SIG-M5 (cell line): ENCODE measurements around the gene KIR3DL3.
"Not testable (repeated sequence)": the region's sequence is repeated elsewhere in the genome, so short reads cannot be mapped to it uniquely, and the experiment has no call there.

Source experiments
- DNase-seq: peaks from one replicate; lab custom pipeline; 2025; lab: John Stamatoyannopoulos, UW

The KIR3DL3 gene

DNA sequence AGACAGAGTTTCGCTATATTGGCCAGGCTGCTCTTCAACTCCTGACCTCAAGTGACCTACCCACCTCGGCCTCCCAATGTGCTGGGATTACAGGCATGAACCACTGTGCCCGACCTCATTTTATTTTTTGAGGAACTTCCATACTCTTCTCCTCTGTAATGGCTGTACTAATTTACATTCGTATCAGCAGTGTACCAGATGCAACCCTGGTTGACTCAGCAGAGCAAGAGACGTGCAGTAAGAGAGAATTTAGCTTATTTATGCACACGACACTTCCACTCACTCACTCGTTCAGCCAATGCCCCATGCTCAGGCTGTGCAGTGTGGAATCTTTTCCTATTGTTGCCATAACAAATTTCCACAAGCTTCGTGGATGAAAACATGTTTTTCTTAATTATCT lies 6.9 kb downstream of the KIR3DL3 start:
- DNase-seq = no peak

DNA sequence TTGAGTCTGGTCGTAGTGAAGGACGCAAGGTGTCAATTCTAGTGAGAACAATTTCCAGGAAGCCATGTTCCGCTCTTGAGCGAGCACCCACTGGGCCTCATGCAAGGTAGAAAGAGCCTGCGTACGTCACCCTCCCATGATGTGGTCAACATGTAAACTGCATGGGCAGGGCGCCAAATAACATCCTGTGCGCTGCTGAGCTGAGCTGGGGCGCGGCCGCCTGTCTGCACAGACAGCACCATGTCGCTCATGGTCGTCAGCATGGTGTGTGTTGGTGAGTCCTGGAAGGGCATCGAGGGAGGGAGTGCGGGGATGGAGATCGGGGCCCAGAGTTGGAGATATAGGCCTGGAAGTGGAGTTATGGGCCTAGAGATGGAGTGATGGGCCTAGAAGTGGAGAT lies 14.1 kb downstream of the KIR3DL3 start, which contains the start of gene KIR2DL3:
Gene KIR2DL3 (plus strand): TSS at position 208 of the 400 bp plus-strand sequence. CDS start 33 bp downstream, at position 241.
- DNase-seq = not testable (repeated sequence)

DNA sequence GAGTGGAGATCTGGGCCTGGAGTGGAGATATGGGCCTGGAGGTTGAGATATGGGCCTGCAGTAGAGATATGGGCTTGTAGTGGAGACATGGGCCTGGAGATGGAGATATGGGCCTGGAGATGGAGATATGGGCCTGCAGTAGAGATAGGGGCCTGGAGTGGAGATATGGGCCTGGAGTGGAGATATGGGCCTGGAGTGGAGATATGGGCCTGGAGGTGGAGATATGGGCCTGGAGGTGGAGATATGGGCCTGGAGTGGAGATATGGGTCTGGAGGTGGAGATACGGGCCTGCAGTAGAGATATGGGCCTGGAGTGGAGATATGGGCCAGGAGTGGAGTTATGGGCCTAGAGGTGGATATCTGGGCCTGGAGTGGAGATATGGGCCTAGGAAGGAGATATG lies 14.5 kb downstream of the KIR3DL3 start:
- DNase-seq = no peak

DNA sequence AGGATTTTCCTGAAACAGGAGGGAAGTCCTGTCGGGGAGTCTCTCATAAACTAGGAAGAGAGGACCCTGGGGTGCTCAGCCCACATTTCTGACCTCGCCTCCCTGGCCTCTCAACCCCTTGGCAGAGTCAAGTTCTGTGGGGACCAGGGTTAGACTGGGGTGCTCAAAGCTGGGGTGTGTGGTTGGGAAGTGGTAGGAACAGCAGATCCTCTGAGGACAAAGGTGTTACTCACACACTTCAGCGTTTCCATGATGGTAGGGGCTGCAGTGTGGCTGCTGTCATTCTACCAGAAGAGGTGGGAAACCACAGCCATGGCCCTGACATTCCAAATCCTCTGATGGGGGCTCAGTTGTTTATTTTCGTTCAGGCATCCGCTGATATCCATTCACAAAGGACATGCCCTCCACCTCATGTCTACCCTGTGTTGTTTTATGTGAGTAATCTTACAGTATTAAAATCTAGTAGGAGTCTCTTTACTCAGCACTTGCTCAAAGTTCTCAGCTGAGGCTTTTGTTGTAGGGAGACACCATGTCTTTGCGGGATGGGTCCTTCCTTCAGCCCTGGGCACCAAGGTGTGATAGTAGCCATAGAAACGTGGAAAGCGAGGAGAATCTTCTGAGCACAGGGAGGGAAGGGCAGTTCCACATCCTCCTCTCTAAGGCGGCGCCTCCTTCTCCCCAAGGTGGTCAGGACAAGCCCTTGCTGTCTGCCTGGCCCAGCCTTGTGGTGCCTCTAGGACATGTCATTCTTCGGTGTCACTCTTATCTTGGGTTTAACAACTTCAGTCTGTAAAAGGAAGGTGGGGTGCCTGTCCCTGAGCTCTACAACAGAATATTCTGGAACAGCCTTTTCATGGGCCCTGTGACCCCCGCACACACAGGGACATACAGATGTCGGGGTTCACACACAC lies 15.6 kb downstream of the KIR3DL3 start:
- DNase-seq = no peak

DNA sequence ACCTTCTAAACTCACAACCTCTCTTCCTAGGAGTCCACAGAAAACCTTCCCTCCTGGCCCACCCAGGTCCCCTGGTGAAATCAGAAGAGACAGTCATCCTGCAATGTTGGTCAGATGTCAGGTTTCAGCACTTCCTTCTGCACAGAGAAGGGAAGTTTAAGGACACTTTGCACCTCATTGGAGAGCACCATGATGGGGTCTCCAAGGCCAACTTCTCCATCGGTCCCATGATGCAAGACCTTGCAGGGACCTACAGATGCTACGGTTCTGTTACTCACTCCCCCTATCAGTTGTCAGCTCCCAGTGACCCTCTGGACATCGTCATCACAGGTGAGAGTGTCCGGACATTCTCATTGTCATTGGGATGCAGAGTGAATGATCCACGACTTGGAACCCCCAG lies 17.7 kb downstream of the KIR3DL3 start:
- not testable (repeated sequence) for DNase-seq

DNA sequence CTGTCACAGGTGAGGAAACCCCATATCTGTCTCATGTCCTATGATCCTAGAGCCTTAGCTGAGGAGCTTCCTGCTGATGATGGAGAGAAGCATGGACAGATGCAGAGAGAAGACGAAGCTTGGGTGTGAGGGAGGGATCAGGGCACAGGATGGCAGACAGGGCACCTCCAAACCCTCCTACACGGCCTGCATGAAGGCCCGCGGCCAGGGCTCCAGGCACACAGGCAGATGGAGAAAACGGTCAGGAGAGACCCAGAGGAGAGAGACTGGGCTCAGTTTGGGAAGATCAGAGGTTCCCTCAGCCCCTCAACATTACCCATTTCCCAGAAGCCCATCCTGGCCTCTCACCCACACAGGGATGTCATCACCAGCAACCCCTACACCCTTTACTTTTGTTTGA lies 19.8 kb downstream of the KIR3DL3 start:
- DNase-seq = not testable (repeated sequence)

DNA sequence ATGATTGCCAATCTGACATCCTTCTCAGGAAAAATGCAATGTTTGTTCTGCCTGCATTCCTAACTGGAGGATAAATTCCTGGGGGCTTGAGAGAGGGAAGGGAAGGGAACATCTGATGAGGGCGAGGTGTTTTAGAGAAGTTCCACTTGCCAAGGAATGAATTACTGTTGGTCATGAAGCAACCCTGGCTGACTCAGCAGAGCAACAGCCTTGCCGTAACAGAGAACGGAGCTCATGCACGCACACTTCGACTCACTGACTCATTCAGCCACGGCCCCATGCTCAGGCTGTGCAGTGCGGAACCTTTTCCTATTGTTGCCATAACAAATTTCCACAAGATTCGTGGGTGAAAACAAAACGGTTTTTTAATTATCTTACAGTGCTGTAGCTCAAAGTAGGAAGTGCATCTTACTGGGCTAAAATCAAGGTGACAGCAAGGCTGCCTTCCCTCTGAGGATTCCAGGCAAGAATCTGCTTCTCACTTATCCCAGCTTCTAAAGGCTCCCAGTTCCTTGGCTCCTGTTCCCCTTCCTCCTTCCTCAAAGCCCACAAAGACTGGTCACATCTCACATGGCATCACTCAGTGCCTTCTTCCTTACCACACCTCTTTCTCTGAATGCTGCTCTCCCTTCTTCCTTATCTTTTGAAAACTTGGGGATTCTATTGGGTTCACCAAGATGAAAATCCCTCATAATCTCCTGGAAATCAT lies 23.5 kb downstream of the KIR3DL3 start:
- peak; percentile 22 for DNase-seq

DNA sequence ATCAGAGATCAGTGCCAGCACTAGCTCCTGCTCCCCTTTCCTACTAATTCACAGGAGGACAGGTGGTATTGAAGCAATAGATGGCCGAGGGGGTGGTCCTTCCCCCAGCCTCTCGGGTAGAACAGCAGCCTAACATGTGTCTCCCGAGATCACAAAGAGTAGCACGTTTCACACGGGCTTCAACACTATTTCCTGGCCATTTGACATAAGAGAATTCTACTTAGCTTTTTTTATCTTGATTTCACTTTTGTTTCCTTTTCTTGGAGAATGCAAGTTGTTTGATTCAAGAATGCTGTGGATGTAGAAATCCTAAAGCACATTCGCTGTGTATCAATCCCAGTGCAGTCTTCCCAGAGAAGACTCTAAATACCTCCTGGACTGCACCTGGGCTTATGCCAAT lies 26.0 kb downstream of the KIR3DL3 start:
- not testable (repeated sequence) for DNase-seq

DNA sequence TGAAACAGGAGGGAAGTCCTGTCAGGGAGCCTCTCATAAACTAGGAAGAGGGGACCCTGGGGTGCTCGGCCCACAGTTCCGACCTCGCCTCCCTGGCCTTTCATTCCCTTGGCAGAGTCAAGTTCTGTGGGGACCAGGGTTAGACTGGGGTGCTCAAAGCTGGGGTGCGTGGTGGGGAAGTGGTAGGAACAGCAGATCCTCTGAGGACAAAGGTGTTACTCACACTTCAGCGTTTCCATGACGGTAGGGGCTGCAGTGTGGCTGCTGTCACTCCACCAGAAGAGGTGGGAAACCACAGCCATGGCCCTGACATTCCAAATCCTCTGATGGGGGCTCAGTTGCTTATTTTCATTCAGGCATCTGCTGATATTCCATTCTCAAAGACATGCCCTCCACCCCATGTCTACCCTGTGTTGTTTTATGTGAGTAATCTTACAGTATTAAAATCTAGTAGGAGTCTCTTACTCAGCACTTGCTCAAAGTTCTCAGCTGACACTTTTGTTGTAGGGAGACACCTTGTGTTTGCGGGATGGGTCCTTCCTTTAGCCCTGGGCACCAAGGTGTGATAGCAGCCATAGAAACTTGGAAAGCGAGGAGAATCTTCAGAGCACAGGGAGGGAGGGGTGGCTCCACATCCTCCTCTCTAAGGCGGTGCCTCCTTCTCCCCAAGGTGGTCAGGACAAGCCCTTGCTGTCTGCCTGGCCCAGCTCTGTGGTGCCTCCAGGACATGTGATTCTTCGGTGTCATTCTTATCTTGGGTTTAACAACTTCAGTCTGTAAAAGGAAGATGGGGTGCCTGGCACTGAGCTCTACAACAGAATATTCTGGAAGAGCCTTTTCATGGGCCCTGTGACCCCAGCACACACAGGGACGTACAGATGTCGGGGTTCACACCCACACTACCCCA lies 32.2 kb downstream of the KIR3DL3 start:
- DNase-seq = not testable (repeated sequence)

DNA sequence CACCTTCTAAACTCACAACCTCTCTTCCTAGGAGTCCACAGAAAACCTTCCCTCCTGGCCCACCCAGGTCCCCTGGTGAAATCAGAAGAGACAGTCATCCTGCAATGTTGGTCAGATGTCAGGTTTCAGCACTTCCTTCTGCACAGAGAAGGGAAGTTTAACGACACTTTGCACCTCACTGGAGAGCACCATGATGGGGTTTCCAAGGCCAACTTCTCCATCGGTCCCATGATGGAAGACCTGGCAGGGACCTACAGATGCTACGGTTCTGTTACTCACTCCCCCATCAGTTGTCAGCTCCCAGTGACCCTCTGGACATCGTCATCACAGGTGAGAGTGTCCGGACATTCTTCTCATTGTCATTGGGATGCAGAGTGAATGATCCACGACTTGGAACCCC lies 34.3 kb downstream of the KIR3DL3 start:
- not testable (repeated sequence) for DNase-seq

DNA sequence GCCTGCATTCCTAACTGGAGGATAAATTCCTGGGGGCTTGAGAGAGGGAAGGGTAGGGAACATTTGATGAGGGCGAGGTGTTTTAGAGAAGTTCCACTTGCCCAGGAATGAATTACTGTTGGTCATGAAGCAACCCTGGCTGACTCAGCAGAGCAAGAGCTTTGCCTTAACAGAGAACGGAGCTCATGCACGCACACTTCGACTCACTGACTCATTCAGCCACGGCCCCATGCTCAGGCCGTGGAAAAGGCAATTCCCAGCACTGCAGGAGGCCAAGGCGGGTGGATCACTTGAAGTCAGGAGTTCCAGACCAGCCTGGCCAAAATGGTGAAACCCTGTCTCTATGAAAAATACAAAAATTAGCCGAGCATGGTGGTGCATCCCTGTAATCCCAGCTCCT lies 40.0 kb downstream of the KIR3DL3 start:
- DNase-seq = peak; percentile 45

DNA sequence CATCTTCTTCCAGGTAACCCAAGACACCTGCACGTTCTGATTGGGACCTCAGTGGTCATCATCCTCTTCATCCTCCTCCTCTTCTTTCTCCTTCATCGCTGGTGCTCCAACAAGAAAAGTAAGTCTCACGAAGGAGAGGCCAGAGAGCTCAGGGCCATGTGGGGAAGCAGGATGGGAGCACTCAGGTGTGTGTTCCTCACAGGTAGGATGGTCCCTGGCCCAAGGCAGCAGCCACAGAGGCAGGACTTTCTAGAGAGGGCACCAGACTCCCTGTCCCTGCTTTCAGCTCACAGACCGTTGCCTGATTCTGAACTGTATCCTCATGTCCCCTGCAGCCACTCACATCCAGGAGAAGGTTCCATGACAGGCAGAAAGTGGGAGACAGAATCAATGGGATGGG lies 42.2 kb downstream of the KIR3DL3 start:
- not testable (repeated sequence) for DNase-seq

DNA sequence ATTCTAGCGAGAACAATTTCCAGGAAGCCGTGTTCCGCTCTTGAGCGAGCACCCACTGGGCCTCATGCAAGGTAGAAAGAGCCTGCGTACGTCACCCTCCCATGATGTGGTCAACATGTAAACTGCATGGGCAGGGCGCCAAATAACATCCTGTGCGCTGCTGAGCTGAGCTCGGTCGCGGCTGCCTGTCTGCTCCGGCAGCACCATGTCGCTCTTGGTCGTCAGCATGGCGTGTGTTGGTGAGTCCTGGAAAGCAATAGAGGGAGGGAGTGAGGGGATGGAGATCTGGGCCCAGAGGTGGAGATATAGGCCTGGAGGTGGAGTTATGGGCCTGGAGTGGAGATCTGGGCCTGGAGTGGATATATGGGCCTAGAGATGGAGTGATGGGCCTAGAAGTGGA lies 45.4 kb downstream of the KIR3DL3 start, which contains the start of gene KIR2DL1:
Gene KIR2DL1 (plus strand): TSS at position 148 of the 400 bp plus-strand sequence. CDS start 58 bp downstream, at position 206.
- DNase-seq = not testable (repeated sequence)

DNA sequence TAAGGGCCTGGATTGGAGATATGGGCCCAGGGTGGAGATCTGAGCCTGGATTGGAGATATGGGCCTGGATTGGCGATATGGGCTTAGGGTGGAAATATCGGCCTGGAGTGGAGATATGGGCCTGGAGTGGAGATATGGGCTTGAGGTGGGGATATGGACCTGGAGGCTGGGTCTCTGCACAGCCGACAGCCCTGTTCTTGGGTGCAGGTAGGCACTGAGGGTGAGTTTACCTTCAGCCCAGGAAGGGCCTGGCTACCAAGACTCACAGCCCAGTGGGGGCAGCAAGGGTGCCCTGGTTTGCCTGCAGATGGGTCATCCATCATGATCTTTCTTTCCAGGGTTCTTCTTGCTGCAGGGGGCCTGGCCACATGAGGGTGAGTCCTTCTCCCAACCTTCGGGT lies 46.3 kb downstream of the KIR3DL3 start:
- DNase-seq = not testable (repeated sequence)

DNA sequence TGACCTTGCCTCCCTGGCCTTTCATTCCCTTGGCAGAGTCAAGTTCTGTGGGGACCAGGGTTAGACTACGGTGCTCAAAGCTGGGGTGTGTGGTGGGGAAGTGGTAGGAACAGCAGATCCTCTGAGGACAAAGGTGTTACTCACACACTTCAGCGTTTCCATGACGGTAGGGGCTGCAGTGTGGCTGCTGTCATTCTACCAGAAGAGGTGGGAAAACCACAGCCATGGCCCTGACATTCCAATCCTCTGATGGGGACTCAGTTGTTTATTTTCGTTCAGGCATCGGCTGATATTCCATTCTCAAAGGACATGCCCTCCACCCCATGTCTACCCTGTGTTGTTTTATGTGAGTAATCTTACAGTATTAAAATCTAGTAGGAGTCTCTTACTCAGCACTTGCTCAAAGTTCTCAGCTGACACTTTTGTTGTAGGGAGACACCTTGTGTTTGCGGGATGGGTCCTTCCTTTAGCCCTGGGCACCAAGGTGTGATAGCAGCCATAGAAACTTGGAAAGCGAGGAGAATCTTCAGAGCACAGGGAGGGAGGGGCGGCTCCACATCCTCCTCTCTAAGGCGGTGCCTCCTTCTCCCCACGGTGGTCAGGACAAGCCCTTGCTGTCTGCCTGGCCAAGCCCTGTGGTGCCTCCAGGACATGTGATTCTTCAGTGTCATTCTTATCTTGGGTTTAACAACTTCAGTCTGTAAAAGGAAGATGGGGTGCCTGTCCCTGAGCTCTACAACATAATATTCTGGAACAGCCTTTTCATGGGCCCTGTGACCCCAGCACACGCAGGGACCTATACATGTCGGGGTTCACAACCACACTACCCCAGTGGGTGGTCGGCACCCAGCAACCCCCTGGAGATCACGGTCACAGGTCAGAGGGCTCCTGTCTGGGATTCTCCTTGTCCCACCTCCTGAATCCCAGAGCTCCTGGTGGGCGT lies 47.0 kb downstream of the KIR3DL3 start:
- DNase-seq = not testable (repeated sequence)

DNA sequence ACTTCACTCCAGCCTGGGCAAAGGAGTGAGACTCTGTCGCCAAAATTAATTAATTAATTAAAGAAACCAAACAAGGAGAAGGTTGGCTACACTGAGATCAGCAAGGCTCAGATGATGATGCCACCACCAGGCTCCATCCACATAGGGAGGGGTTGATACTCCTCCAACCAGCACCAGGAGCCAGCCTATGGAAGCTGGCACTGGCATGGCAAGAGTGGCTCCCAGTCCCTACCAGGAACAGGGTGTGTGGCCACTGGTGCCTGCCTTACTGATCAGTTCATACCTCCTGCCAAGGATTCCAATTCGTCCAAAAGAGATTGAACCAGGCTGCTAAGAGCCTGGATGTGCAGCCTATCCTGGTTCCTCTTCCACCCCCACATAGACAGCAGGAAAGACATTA lies 48.4 kb downstream of the KIR3DL3 start:
- DNase-seq = not testable (repeated sequence)

DNA sequence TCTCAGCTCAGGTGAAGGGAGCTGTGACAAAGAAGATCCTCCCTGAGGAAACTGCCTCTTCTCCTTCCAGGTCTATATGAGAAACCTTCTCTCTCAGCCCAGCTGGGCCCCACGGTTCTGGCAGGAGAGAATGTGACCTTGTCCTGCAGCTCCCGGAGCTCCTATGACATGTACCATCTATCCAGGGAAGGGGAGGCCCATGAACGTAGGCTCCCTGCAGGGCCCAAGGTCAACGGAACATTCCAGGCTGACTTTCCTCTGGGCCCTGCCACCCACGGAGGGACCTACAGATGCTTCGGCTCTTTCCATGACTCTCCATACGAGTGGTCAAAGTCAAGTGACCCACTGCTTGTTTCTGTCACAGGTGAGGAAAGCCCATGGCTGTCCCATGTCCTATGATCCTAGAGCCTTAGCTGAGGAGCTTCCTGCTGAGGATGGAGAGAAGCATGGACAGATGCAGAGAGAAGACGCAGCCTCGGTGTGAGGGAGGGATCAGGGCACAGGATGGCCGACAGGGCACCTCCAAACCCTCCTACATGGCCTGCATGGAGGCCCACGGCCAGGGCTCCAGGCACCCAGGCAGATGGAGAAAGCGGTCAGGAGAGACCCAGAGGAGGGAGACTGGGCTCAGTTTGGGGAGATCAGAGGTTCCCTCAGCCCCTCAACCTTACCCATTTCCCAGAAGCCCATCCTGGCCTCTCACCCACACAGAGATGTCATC lies 51.0 kb downstream of the KIR3DL3 start:
- not testable (repeated sequence) for DNase-seq

DNA sequence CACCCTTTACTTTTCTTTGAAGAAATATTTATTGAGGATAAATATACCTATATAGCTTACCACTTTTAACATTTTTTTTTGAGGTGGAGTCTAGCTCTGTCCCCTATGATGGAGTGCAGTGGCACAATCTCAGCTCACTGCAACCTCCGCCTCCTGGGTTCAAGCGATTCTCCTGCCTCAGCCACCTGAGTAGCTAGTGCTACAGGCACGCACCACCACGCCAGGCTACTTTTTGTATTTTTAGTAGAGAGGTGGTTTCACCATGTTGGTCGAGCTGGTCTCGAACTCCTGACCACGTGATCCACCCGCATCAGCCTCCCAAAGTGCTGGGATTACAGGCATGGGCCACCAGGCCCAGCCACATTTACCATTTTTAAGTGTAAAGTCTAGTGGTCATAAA lies 51.6 kb downstream of the KIR3DL3 start:
- not testable (repeated sequence) for DNase-seq

DNA sequence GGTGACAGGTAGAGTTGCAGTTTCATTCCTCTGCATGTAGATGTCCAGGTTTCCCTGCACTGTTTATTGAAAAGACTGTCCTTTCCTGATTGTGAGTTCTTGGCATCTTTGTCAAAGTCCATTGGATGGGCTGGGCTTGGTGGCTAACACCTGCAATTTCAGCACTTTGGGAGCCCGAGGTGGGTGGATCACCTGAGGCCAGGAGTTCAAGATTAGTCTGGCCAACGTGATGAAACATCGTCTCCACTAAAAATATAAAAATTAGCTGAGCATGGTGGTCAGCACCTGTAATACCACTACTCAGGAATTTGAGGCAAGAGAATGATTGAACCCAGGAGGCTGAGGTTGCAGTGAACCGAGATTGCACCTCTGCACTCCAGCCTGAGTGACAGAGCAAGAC lies 53.6 kb downstream of the KIR3DL3 start:
- not testable (repeated sequence) for DNase-seq

DNA sequence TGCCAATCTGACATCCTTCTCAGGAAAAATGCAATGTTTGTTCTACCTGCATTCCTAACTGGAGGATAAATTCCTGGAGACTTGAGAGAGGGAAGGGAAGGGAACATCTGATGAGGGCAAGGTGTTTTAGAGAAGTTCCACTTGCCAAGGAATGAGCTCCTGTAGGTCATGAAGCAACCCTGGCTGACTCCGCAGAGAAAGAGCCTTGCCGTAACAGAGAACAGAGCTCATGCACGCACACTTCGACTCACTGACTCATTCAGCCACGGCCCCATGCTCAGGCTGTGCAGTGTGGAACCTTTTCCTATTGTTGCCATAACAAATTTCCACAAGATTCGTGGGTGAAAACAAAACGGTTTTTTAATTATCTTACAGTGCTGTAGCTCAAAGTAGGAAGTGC lies 54.7 kb downstream of the KIR3DL3 start:
- not testable (repeated sequence) for DNase-seq
